ENCODE data around the gene MYBPC3. TPM values are rescaled to one million over a fixed set of nuclear protein-coding genes. Genes with fewer than 3 reads are reported as not detected.

MYBPC3 gene
- total RNA-seq = under 1 TPM in 2 of 4 donors, not detected in 2; 0.21 to 0.60 TPM

DNA sequence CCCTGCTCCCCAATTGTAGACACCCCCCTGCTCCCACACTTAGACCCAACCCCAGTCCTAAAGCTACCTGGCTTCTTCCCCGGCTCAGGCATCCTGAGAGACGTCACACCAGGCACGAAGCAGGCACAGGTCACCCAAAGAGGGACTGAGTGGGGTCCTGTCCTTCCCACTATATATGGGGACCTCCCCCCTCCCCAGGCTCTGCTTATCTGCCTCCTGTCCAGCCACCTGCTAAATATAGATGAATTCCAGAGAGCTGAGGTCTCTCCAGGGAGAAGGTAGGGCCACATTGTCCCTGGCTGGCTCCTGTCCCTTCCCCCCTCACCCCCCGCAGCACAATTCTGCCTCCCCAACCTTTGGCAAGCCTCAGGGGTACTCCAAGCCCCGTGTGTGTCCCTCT, at the start of gene MYBPC3:
Gene MYBPC3, minus strand, starts transcription at position 147 of the 400 bp plus-strand sequence. Its CDS starts 55 bp downstream, at position 92.
- TF ChIP-seq EP300 (IDR thresholded peaks at IDR 0.05) (no peak), POLR2A (IDR thresholded peaks at IDR 0.05) (no peak), CTCF (IDR thresholded peaks at IDR 0.05) (no peak)
- peaks cover 0 to 15% (median 0%) of the 10 kb centered on the region in 4 donors for H3K4me1 ChIP-seq
- H3K27me3 ChIP-seq = no peaks in the 10 kb centered on the region
- no peak within 1 kb of the TSS for H3K4me3 ChIP-seq
- no peaks in the 10 kb centered on the region for H3K9me3 ChIP-seq
- H3K36me3 ChIP-seq = no peaks in the 10 kb centered on the region
- DNase-seq (ENCODE audit: low spot score in 2 of 2) = no peak
- WGBS, 2 donors = 77 to 91% methylated on average over 5 of the region's 5 CpGs
- H3K27ac ChIP-seq = no peak within 1 kb of the TSS

GRCh38 chr11:47400768-47401279, 48.3 kb upstream of the MYBPC3 start:
- H3K4me1 ChIP-seq = peaks cover 3 to 22% (median 9%) of the 10 kb centered on the region in 4 donors
- H3K27ac ChIP-seq = peak overlapping the region; percentile 67 to 86 (median 85)
- WGBS, 2 donors = 31 to 35% methylated on average over 8 of the region's 8 CpGs
- no peaks in the 10 kb centered on the region for H3K36me3 ChIP-seq
- TF ChIP-seq CTCF (IDR thresholded peaks at IDR 0.05) = no peak
- no peak for TF ChIP-seq EP300 (IDR thresholded peaks at IDR 0.05)
- TF ChIP-seq POLR2A (IDR thresholded peaks at IDR 0.05) = no peak
- H3K4me3 ChIP-seq = peak overlapping the region; percentile 44 to 81 (median 66)
- H3K27me3 ChIP-seq = no peaks in the 10 kb centered on the region
- no peaks in the 10 kb centered on the region for H3K9me3 ChIP-seq
- DNase-seq (ENCODE audit: low spot score in 2 of 2) = no peak

GRCh38 chr11:47399860-47400767, 47.6 kb upstream of the MYBPC3 start:
- H3K4me3 ChIP-seq = peak overlapping the region; percentile 44 to 81 (median 66)
- 7 to 9% methylated on average over 19 to 28 of the region's 47 CpGs for WGBS, 2 donors
- peaks cover 3 to 22% (median 13%) of the 10 kb centered on the region in 4 donors for H3K4me1 ChIP-seq
- H3K9me3 ChIP-seq = no peaks in the 10 kb centered on the region
- TF ChIP-seq EP300 (IDR thresholded peaks at IDR 0.05) (no peak), POLR2A (IDR thresholded peaks at IDR 0.05) (no peak), CTCF (IDR thresholded peaks at IDR 0.05) (no peak)
- peak overlapping the region; percentile 67 to 86 (median 85) for H3K27ac ChIP-seq
- no peaks in the 10 kb centered on the region for H3K27me3 ChIP-seq
- no peak for DNase-seq (ENCODE audit: low spot score in 2 of 2)
- H3K36me3 ChIP-seq = no peaks in the 10 kb centered on the region

- no peak overlapping the region for H3K4me3 ChIP-seq
- DNase-seq (ENCODE audit: low spot score in 2 of 2) = no peak
- H3K36me3 ChIP-seq = no peaks in the 10 kb centered on the region
- peaks cover 3 to 27% (median 16%) of the 10 kb centered on the region in 4 donors for H3K4me1 ChIP-seq
- 80% methylated on average over 1 of the region's 1 CpG; no CpG with 5 or more reads in 1 of the 2 donors for WGBS, 2 donors
- no peaks in the 10 kb centered on the region for H3K27me3 ChIP-seq
- TF ChIP-seq EP300 (IDR thresholded peaks at IDR 0.05) = no peak
- no peak for TF ChIP-seq POLR2A (IDR thresholded peaks at IDR 0.05)
- no peak for TF ChIP-seq CTCF (IDR thresholded peaks at IDR 0.05)
- no peak overlapping the region for H3K27ac ChIP-seq
- no peaks in the 10 kb centered on the region for H3K9me3 ChIP-seq
These were observed 46.0 kb upstream of the MYBPC3 start for GRCh38 chr11:47398551-47398950.

GRCh38 chr11:47398011-47398410, 45.5 kb upstream of the MYBPC3 start:
- 79 to 87% methylated on average over 3 of the region's 3 CpGs for WGBS, 2 donors
- no peak for DNase-seq (ENCODE audit: low spot score in 2 of 2)
- peaks cover 3 to 32% (median 16%) of the 10 kb centered on the region in 4 donors for H3K4me1 ChIP-seq
- no peaks in the 10 kb centered on the region for H3K36me3 ChIP-seq
- H3K27ac ChIP-seq = no peak overlapping the region
- no peaks in the 10 kb centered on the region for H3K27me3 ChIP-seq
- no peak for TF ChIP-seq POLR2A (IDR thresholded peaks at IDR 0.05)
- TF ChIP-seq CTCF (IDR thresholded peaks at IDR 0.05) = no peak
- no peak for TF ChIP-seq EP300 (IDR thresholded peaks at IDR 0.05)
- H3K9me3 ChIP-seq = no peaks in the 10 kb centered on the region
- no peak overlapping the region for H3K4me3 ChIP-seq

Measured in tibial nerve (tissue), 4 donors.